HG03521 (cell line): ENCODE results near the gene KCNQ5.
"Not testable (repeated sequence)": the region's sequence is repeated elsewhere in the genome, so short reads cannot be mapped to it uniquely, and the experiment has no call there.

Source experiments
- ATAC-seq: cut with Tn5 transposase; IDR thresholded peaks from one replicate; pipeline ENCODE4 v1.9.1; 2021; ENCODE audit warnings: mild to moderate bottlenecking, moderate library complexity; ENCODE audit not compliant: unreplicated experiment

Gene KCNQ5

DNA sequence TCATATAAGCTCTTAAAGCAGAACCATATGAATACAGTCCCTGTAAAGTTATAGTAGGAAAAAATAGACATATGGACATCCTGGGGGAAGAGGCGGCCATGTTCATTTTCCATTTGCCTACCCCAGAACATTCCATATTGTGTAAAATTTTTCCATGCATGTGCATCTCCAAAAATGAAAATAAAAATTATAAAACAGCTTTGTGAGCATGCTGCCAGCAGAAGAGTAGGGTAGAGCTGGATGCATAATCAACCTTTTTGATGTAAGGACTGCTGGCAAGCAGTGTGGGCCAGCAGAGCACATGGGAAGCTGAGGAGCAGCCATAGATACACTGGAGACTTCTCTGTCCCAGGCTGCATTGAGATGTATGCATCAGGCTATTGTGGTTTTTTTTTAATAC lies 271.0 kb downstream of the KCNQ5 start:
- no peak for ATAC-seq

DNA sequence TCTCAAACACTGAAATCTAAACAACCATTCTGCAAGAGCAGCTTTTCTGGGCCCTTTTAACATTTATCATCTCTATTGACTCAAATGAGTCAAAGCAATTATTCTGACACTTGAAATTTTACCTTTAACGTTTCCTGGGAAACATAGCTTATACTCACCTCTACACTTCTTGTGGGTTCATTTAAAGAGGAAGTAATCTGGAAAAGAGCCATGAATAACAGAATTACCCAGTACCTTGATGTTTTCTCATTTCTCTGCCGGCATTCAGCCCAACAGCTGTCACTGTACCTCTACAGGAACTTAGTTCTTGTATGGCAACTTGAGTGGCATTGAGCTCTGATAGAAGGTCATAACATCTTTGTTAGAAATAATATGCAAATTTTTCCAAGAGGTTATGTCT lies 272.2 kb downstream of the KCNQ5 start:
- ATAC-seq, result no peak

DNA sequence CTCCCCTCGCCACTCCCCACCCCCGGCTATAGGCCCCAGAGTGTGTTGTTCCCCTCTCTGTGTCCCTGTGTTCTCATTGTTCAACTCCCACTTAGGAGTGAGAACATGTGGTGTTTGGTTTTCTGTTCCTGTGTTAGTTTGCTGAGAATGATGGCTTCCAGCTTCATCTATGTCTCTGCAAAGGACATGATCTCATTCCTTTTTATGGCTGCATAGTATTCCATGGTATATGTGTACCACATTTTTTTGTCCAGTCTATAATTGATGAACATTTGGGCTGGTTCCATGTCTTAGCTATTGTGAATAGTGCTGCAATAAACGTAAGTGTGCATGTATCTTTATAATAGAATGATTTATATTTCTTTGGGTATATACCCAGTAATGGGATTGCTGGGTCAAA lies 276.4 kb downstream of the KCNQ5 start:
- not testable (repeated sequence) for ATAC-seq

DNA sequence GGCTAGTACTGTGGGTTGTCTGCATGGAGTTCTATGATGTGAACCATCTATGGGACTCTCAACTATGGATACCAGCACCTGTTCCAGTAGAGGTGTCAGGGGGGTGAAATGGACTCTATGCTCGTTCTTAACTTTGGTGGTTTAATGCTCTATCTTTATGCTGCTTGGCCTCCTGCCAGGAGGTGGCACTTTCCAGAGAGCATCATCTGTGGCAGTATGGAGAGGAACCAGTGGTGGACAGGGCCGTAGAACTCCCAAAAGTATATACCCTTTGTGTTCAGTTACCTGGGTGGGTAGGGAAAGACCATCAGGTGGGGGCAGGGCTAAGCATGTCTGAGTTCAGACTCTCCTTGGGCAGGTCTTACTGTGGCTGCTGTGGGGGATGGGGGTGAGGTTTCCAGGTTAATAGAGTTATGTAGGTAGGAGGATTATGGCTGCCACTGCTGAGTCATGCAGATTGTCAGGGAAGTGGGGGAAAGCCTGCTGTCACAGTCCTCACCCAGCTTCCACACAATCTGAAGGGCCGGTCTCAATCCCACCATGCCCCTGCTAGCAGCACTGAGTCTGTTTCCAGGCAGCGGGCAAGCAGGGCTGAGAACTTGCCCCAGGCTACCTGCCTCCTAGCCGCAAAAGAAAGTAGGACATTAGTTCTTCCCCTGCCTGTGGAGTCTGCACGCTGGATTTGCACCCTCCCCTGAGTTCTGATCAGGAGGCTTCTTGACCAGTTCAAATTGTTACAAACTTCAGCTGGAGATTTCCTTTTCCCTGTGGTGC lies 284.0 kb downstream of the KCNQ5 start:
- ATAC-seq, result no peak

DNA sequence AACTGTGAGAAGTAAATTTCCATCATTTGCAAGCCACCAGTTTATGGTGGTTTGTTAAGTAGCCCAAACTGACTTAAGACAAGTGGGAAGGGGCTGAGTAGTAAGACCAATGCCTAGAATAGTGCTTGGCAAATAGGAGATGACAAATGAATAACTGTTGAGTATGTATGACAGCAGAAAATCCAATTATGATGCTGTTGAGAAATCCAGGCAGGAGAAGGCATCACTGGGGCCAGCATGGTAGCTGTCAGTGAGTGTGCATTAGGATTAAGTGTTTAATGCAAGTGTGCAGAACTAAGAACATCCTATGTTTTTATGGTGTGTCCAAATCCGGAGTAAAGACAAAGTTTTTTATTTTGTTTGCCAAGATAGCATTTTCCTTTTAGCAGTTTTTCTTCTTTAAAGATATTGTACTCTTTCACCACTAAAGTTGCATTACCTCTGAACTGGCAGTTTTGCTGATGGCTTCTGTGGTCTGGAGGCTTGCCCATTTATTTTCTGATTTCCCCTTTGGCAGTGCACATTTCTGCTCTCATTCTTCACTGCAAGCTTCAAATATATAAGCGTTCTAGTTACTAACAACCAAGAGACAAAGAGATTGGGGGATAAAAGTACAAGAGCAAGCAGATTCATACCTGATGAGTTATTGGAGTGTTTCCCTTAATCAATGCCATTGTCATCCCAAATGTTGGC lies 289.7 kb downstream of the KCNQ5 start:
- ATAC-seq, result no peak

DNA sequence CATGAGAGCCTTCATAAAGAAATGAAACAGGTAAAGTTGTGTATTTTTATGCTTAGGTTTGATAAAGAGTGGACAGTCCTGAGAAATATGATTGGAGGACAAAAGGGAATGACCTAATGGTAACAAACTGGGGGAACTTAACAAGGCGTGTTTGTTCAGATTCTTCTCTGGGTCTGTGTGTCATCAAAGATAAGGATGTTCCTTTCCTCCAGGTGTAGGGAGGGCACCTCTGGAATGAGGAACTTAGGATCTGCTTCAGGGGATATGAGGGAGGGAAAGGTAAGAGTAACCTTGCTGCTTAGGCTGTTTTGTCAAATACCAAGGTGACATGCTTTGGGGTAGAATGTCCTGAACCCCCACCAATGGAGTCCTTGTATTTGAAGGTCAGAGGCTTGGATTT lies 291.9 kb downstream of the KCNQ5 start:
- ATAC-seq, result no peak

DNA sequence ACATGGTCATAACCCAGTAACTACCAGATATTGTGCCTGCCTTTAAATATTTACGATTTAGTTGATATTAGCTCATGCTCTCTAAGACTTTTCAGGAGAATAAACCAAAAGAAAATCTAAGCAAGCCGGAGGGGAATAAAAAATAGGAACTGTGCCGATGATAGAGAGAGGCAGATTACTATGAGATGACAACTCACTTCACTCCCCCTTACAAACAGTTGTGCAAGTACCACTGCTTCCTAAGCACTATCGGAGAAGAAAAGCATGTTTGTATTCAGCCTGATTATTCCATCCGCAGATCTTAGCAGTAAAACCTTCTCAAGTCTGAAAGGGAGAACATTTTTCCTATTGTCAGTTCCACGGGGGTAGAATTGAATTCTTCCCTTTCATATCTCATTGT lies 294.4 kb downstream of the KCNQ5 start:
- no peak for ATAC-seq

DNA sequence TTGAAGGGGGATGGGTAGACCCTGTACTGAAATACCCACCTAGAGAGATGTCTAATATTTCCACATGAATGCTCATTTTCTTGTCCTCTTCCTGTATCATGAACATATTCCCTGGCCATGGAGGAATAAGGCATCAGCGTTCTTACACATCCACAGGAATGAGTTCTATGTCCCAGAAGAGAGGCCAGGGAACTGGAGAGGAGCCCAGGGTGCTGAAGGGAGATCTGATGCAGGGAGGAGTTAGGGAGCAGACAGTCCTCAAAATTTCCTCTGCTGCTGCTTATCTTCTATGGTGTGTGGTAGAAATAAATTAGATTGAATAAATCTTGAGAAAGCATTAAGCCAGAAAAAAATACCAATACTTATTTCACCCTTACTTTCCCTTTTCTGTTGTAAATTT lies 295.0 kb downstream of the KCNQ5 start:
- ATAC-seq, result no peak

DNA sequence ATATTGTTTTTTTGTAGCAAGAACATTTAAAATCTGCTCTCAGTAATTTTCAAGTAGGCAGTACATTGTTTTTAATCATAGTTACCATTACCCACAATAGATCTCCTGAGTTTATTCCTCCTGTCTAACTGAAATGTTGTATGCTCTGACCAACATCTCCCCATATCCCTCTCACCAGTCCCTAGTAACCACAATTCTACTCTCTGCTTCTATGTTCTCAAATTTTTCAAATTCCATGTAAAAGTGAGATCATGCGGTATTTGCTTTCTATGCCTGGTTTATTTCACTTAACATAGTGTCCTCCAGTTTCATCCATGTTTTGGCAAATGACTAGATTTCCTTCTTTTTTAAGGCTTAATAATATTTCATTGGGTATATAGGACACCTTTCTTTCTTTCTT lies 300.5 kb downstream of the KCNQ5 start:
- ATAC-seq, result no peak

DNA sequence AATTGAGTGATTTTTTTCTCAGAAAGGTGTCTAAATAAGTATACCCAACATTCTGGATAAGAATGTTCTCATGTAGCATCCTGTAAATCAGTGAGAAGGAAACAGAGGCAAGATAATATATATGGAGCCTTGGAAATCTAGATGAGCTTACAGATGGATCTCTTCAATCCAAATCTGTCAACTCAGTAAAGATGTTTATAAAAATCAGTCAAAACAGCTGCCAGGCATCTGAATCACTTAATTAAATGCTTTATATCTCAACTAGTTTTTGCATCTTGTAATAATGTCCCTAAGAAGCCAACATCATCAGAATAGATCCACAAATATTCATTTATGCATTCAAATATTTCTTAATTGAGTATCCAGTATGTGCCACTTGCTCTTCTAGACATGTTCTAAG lies 303.3 kb downstream of the KCNQ5 start:
- no peak for ATAC-seq

DNA sequence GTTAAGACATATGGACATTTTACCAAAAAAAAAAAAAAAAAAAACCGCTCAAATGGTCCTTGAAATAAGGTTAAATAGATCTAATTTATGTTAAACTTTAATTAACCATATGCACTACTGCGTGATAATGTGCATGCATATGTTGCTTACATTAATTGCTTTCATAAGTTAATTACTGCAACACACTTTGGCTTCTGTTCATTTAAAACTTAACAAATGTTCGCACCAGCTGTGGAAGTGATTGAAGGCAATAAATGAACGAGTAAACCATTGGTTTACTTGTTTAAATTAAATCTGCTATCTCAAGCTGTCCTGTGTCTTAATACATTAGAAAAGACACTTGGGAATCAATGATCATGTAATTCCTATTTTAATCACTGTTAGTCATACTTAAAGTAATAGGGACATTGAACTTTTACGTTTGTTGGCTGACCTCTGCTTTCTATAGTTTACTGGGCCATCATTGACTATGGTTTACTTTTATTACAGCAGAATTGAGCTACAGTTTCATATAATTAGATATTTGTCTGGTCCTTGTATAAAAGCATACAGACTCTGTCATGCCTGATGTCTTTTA lies 308.8 kb downstream of the KCNQ5 start:
- no peak for ATAC-seq

DNA sequence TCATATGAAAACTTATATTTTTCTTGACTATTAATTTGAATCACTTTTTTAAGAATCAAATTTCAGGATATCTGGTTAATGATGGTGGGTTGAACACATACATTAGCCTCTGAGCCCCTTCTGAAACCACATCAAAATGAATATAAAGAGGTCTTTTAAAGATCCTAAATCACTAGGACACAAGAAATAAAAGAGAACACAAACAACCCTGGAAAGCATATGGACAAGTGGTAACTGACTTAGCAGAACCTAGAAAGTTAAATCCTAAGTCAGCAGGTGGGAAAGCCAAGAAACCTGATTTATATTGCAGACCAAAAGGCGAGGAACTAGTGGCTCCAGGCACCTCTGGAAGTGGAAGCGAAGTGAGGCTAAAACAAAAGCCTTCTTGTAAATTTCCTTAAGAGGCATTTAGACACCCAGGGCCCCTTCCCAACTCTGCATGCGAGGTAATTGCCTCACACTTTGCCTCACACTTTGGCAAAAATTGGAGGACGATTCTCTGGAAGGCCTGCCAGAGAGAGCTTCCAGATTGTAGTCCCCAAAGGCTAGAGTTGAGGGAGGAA lies 309.5 kb downstream of the KCNQ5 start:
- ATAC-seq, result no peak

DNA sequence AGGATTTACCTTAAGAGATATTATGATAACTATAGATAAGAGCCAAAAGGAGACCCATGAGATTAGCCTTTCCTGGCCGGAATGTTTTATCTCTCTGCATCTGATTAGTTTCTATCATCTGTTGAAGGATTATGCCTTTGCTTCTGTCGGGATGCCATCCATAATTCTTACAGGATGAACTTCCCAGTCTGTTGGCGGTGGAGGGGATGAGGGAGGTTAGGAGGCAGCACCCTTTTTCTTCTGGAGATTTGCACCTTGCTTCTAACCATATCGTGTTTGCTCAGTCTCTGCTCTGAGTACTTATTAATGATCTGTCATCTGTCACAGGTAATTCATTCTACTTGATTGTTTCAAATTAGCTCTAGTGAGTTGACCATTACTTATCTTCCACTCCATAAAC lies 311.4 kb downstream of the KCNQ5 start:
- ATAC-seq, result no peak

DNA sequence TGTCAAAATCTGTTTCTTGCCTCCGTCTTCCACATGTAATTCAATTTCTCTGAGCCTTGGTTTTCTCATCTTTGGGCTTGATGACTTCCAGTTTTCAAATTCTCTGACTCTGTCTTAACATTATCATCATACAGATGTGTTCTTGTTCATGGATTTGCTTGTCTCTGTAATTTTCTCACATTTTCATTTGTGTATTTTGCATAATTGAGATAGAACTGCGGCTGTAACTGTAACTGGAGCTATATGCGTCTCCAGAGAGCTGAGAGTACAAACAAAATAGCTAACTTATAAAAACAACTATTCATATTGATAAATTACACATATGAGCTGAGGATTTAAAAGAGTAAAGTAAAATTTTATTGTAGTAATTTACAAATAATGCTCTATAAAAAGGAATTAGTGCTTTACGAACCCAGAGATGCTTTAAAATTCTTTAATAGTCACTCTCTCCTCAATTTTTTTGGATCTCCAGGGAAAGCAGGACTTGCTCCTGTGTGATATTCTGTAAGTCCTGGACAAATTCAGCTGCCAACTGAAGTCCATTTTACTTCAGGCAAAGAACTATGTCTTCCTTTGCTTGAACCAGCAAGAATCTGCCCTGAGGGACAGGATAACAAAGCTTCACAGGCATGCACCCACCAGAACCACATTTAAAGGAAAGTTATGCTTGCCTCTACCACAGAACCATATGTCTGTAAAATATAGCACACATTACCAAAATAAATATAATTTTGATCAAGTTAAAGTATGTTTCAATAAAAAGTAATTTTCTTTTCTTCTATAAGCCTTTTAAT lies 315.1 kb downstream of the KCNQ5 start:
- no peak for ATAC-seq

DNA sequence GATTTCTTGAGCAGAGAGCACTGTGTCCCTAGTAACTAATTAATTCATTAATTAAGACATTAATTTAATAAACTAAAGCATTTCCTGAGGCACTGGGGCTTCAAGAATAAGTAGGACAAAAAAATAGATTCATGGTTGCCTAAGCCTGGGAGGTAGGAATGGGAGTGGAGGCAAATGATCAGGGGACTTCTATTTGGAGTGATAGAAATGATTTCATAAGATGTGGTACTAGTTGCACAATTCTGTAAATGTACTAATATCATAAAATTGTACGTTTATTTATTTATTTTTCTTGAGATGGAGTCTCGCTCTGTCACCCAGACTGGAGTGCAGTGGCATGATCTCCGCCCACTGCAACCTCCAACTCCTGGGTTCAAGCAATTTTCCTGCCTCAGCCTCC lies 316.2 kb downstream of the KCNQ5 start:
- ATAC-seq, result no peak

DNA sequence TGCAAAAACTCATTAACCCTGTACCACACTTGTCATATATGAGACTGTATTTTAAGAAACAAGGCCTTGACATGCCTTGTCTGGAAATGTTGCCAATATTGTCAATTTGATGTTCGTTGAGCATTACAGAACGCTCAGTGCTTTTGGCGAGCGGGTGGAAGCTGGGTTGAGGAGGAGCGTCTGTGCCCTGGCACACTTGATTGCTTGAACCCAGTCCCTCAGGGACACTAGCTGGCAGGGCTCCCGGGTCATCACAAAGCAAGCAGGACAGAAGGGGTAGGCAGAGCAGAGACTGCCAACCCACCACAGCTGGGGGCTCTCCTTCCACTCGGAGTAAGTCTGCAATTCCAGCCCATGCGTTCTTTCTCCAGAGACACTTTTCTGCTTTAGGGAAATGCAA lies 317.1 kb downstream of the KCNQ5 start:
- no peak for ATAC-seq

DNA sequence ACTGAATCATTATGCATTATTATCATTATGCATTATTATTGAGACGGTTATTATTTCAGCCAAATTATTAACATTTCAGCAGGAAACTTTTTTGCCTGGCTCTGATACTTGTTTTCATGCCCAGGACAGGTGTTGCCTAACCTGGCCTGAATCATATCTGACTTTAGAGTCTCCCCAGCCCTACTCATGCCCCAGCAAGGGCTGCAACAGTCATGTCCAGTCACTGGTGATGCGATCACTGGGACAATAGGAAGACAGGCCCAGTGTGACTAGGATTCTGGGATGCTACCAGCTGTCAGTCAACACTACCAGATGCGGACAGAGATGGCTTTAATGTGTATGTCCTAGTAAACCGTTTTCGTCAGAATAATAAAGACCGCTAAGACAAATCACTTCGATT lies 318.4 kb downstream of the KCNQ5 start:
- no peak for ATAC-seq

DNA sequence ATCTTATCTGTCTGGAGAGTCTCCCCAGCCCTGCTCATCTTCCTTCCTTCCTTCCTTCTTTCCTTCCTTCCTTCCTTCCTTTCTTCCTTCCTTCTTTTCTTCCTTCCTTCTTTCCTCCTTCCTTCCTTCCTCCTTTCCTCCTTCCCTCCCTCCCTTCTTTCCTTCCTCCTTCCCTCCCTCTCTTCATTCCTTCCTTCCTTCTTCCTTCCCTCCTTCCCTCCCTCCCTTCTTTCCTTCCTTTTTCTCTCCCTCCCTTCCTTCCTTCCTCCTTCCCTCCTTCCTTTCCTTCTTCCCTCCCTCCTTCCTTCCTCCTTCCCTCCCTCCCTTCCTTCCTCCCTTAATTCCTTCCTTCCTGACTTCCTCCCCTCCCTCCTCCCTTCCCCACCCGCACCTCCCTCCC lies 319.4 kb downstream of the KCNQ5 start:
- ATAC-seq, result no peak

DNA sequence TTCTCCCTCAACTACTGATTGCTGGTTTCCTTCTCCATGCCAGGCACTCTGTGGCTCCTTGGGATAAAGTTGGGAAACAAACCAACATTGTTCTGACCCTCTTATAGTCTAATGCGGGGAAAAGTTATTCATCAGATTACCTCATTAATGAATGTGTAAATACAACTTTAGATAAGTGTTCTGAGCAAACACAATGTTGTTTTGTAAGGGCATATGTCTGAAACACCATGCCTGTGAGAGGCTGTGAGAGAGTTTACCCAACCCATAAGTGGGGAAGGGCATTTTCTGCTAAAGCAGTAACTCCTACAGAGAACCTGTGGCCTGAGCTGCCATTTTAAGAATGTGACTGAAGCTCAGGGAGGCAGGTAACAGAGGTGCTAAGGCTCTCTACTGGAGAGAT lies 319.9 kb downstream of the KCNQ5 start:
- no peak for ATAC-seq

DNA sequence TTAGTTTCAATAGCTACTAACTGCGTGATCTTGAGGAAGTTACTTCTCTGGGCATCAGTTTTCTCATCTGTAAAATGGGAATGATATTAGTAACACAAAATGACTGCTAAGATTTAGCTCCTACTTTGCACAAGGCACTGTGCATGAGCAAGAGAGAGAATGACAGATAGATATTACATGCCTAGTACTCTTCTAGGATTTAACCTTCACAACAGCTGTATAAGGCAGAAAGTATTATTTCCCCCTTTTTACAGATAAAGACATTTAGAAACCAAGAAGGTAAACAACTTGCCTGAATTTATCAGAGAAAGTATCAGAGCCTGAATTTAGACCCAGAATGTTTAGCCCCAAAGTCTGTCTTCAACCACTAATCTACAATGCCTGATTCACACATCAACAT lies 321.8 kb downstream of the KCNQ5 start:
- no peak for ATAC-seq

DNA sequence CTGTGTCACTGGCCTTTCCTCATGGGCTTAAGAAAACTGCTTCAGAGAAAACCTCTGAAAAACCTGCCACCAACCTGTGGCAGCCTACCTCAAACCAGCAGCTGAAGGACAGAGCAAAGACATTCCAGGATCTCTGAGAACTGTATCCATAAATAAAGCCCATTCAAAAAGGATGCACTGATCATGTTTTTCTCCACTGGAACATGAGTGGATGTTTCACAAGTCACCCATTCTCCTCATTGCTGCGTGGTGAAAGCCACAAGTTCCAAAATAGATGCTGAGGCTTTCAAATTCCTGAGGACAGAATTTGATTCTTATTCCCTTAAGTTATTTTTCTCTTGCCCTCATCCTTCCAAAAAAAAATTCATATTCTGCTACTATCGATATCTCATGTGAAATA lies 322.8 kb downstream of the KCNQ5 start:
- ATAC-seq, result no peak
